IPS-18a (cell line): ENCODE measurements around the gene TMEM132D.

Experiments used
- H3K27ac ChIP-seq: one replicate; pipeline ENCODE4 v1.5.1; 2013; ENCODE audit warnings: low read length
- H3K27me3 ChIP-seq: one replicate; pipeline ENCODE4 v1.6.1; 2013; ENCODE audit warnings: mild to moderate bottlenecking, low read length; ENCODE audit not compliant: control insufficient read depth, insufficient read depth
- H3K36me3 ChIP-seq: one replicate; pipeline ENCODE4 v1.6.1; 2013; ENCODE audit warnings: low read depth, low read length; ENCODE audit not compliant: control insufficient read depth
- H3K4me1 ChIP-seq: one replicate; pipeline ENCODE4 v1.6.1; 2013; ENCODE audit warnings: low read depth, low read length; ENCODE audit not compliant: control insufficient read depth
- H3K4me3 ChIP-seq: one replicate; pipeline ENCODE4 v1.5.1; 2013; ENCODE audit warnings: low read length
- H3K9ac ChIP-seq: one replicate; pipeline ENCODE4 v1.6.1; 2013; ENCODE audit warnings: mild to moderate bottlenecking, low read length, moderate library complexity
- H3K9me3 ChIP-seq: one replicate; pipeline ENCODE4 v1.6.1; 2013; ENCODE audit warnings: low read depth, low read length; ENCODE audit not compliant: control insufficient read depth

TMEM132D gene

GRCh38 chr12:129641926-129642325, 261.9 kb downstream of the TMEM132D start:
- Histone ChIP-seq H3K9me3 (peaks cover 9% of the 10 kb centered on the region), H3K4me1 (no peaks in the 10 kb centered on the region), H3K4me3 (no peak overlapping the region), H3K36me3 (no peaks in the 10 kb centered on the region), H3K27ac (no peak overlapping the region), H3K27me3 (no peaks in the 10 kb centered on the region), H3K9ac (no peak overlapping the region)

- Histone ChIP-seq H3K36me3 (no peaks in the 10 kb centered on the region), H3K9me3 (peaks cover 12% of the 10 kb centered on the region), H3K27me3 (no peaks in the 10 kb centered on the region), H3K4me3 (no peak overlapping the region), H3K9ac (no peak overlapping the region), H3K27ac (no peak overlapping the region), H3K4me1 (no peaks in the 10 kb centered on the region)
Observed at GRCh38 chr12:129635021-129635685, 268.7 kb downstream of the TMEM132D start.

GRCh38 chr12:129631316-129631715, 272.5 kb downstream of the TMEM132D start:
- Histone ChIP-seq H3K27ac (no peak overlapping the region), H3K4me1 (no peaks in the 10 kb centered on the region), H3K9ac (no peak overlapping the region), H3K27me3 (no peaks in the 10 kb centered on the region), H3K9me3 (peaks cover 14% of the 10 kb centered on the region), H3K36me3 (no peaks in the 10 kb centered on the region), H3K4me3 (peak overlapping the region; percentile 6)

- no peak overlapping the region for H3K9ac ChIP-seq
- H3K4me3 ChIP-seq: no peak overlapping the region
- no peaks in the 10 kb centered on the region for H3K4me1 ChIP-seq
- no peaks in the 10 kb centered on the region for H3K27me3 ChIP-seq
- no peak overlapping the region for H3K27ac ChIP-seq
- H3K36me3 ChIP-seq: no peaks in the 10 kb centered on the region
- peaks cover 14% of the 10 kb centered on the region for H3K9me3 ChIP-seq
Observed at GRCh38 chr12:129629901-129630300, 273.9 kb downstream of the TMEM132D start.

GRCh38 chr12:129622566-129622965, 281.3 kb downstream of the TMEM132D start:
- Histone ChIP-seq H3K27me3 (no peaks in the 10 kb centered on the region), H3K27ac (no peak overlapping the region), H3K9me3 (peaks cover 7% of the 10 kb centered on the region), H3K36me3 (no peaks in the 10 kb centered on the region), H3K9ac (no peak overlapping the region), H3K4me1 (no peaks in the 10 kb centered on the region), H3K4me3 (no peak overlapping the region)

GRCh38 chr12:129619271-129619670, 284.6 kb downstream of the TMEM132D start:
- H3K27ac ChIP-seq: no peak overlapping the region
- H3K9ac ChIP-seq: no peak overlapping the region
- H3K27me3 ChIP-seq: no peaks in the 10 kb centered on the region
- H3K36me3 ChIP-seq: no peaks in the 10 kb centered on the region
- H3K9me3 ChIP-seq: peaks cover 12% of the 10 kb centered on the region
- no peaks in the 10 kb centered on the region for H3K4me1 ChIP-seq
- H3K4me3 ChIP-seq: no peak overlapping the region

GRCh38 chr12:129617849-129618248, 286.0 kb downstream of the TMEM132D start:
- peaks cover 17% of the 10 kb centered on the region for H3K9me3 ChIP-seq
- H3K9ac ChIP-seq: no peak overlapping the region
- H3K4me3 ChIP-seq: no peak overlapping the region

GRCh38 chr12:129615001-129615400, 288.8 kb downstream of the TMEM132D start:
- H3K36me3 ChIP-seq: no peaks in the 10 kb centered on the region
- no peak overlapping the region for H3K4me3 ChIP-seq
- H3K9me3 ChIP-seq: peaks cover 17% of the 10 kb centered on the region
- no peak overlapping the region for H3K27ac ChIP-seq
- H3K9ac ChIP-seq: no peak overlapping the region
- no peaks in the 10 kb centered on the region for H3K27me3 ChIP-seq
- H3K4me1 ChIP-seq: no peaks in the 10 kb centered on the region

More at GRCh38 chr12:129617849-129618248, 286.0 kb downstream of the TMEM132D start:
- Histone ChIP-seq H3K27ac (no peak overlapping the region), H3K4me1 (no peaks in the 10 kb centered on the region), H3K36me3 (no peaks in the 10 kb centered on the region), H3K27me3 (no peaks in the 10 kb centered on the region)

GRCh38 chr12:129614221-129614885, 289.5 kb downstream of the TMEM132D start:
- no peak overlapping the region for H3K27ac ChIP-seq
- H3K4me1 ChIP-seq: no peaks in the 10 kb centered on the region
- peaks cover 20% of the 10 kb centered on the region for H3K9me3 ChIP-seq
- H3K27me3 ChIP-seq: no peaks in the 10 kb centered on the region
- no peak overlapping the region for H3K9ac ChIP-seq
- H3K4me3 ChIP-seq: no peak overlapping the region
- no peaks in the 10 kb centered on the region for H3K36me3 ChIP-seq

GRCh38 chr12:129613314-129613713, 290.5 kb downstream of the TMEM132D start:
- Histone ChIP-seq H3K27me3 (no peaks in the 10 kb centered on the region), H3K36me3 (no peaks in the 10 kb centered on the region)

GRCh38 chr12:129610601-129611120, 293.2 kb downstream of the TMEM132D start:
- Histone ChIP-seq H3K9ac (no peak overlapping the region), H3K9me3 (peaks cover 14% of the 10 kb centered on the region), H3K4me1 (peaks cover 13% of the 10 kb centered on the region), H3K36me3 (no peaks in the 10 kb centered on the region), H3K27ac (no peak overlapping the region), H3K27me3 (no peaks in the 10 kb centered on the region), H3K4me3 (no peak overlapping the region)

More at GRCh38 chr12:129613314-129613713, 290.5 kb downstream of the TMEM132D start:
- Histone ChIP-seq H3K9me3 (peaks cover 21% of the 10 kb centered on the region), H3K9ac (no peak overlapping the region), H3K4me3 (no peak overlapping the region), H3K27ac (no peak overlapping the region), H3K4me1 (no peaks in the 10 kb centered on the region)

- no peaks in the 10 kb centered on the region for H3K36me3 ChIP-seq
- peaks cover 13% of the 10 kb centered on the region for H3K4me1 ChIP-seq
- H3K27ac ChIP-seq: no peak overlapping the region
- H3K27me3 ChIP-seq: no peaks in the 10 kb centered on the region
- H3K4me3 ChIP-seq: no peak overlapping the region
- no peak overlapping the region for H3K9ac ChIP-seq
- H3K9me3 ChIP-seq: peaks cover 10% of the 10 kb centered on the region
Observed at GRCh38 chr12:129607756-129608155, 296.1 kb downstream of the TMEM132D start.
